ENCODE measurements around the gene TGM6.

Gene TGM6

DNA sequence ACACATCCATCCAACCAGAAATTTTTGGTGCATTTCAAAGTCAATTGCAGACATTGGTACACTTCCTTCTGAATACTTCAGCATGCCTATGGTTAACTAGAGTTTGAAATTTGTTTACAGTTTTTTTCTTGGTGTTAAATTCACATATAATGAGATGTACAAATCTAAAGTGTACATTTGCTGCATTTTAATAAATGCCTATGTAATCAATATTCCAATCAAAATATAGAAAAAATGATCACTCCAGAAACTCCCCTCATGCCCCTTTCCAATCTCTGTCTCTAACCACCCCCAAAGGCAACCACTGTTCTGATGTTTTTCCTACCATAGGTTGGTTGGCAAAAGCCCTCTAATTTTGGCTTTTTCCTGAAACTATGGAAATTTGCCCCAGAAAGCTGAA lies 7.6 kb upstream of the TGM6 start:
- in situ Hi-C loops (cut with HindIII; ENCODE audit: low pct_unique_long_range_greater_than_20kb, low sequenced_read_pairs), result no loop called here
- TF ChIP-seq JUND (IDR thresholded peaks at IDR 0.05; ENCODE audit: low read depth), result no peak
- DNase-seq (ENCODE audit: low read depth in 1 of 2, low spot score in 1 of 2), result no peak

DNA sequence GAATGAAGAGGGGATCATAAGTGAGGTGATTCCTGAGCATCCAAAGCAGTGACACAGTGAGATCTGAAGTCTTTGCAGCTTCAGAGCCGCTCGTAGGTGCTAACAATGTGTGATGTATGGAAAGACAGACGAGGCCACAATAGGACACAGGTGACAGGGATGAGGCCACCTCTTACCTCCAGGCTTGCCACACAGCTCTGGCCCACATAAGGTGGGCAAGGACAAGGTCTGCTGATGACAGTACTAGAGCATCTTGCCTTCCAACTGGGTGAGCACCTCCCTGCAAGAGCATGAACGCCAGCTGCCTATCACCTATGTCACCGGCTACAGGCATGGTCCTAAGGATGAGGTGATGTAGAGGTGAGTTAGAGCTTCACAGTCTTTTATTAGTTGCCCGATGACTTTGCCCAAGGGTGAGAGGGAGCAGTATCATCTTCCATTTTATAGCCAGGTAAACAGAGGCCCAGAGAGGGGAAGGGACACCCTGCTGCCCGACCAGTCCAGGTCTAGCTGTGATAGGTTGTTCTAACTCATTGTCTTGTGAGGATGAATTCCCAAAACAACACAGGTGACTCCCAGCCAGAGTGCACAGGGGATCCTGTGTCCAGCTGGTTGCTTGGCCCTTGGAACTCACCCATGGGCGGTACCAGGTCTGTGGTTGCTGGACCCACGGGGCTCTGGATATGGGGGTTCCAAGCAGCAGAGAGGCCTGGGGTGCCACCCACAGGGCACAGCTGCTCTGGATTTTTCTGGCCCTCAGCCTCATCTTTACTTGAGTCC lies 6.2 kb upstream of the TGM6 start:
- in situ Hi-C loops (cut with HindIII; ENCODE audit: low pct_unique_long_range_greater_than_20kb, low sequenced_read_pairs), result no loop called here
- DNase-seq (ENCODE audit: low read depth in 1 of 2, low spot score in 1 of 2), result no peak
- no peak for TF ChIP-seq JUND (IDR thresholded peaks at IDR 0.05; ENCODE audit: low read depth)

DNA sequence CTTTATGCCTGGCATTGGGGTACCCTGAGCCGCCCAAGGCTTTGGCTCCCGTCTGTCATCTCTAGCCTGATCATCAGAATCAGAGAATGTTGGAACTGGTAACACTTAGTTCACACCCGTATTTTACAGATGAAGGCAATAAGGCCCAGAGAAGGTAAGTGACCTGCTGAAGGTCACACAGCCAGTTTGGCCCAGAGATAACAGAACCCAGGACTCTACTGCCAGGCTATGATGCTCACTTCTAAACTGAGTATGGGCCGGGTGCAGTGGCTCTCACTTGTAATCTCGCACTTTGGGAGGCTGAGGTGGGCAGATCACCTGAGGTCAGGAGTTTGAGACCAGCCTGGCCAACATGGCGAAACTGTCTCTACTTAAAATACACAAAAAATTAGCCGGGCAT lies 1.8 kb upstream of the TGM6 start:
- in situ Hi-C loops (cut with HindIII; ENCODE audit: low pct_unique_long_range_greater_than_20kb, low sequenced_read_pairs), result no loop called here
- no peak for TF ChIP-seq JUND (IDR thresholded peaks at IDR 0.05; ENCODE audit: low read depth)
- no peak for DNase-seq (ENCODE audit: low read depth in 1 of 2, low spot score in 1 of 2)

DNA sequence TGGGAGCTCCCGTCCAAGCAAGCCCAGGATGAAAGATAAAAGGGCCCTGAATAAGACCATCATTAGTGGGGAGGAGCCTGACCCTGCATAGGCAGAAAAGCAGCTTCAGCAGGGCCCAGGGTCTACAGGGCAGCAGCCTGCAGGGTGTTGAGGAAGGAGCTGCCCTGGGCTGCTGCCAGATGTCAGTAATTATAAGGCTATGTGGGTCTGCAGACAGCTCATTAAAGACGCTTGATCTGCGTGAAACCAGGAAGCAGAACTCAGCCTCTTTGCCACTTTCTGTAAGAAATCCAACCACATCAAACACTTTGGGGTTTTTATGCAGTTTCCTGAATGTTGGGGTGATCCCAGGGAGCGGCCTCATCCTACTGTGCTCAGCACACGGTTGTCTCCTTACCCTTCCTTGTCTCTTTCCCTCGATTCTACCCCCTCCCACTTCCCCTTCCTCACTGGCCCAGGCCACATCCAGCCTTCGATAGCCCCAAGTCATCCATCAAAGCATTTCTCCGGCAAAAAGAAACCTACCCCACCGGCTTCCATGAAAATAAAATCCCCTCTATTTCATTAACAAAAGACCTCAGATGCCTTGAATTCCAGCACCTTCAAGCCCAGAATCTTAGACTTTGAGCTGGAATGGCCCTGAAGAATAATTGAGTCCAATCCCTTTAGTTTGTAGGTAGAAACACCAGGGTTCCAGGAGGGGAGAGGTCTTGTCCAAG lies 1.0 kb upstream of the TGM6 start:
- no peak for DNase-seq (ENCODE audit: low read depth in 1 of 2, low spot score in 1 of 2)
- no peak for TF ChIP-seq JUND (IDR thresholded peaks at IDR 0.05; ENCODE audit: low read depth)
- in situ Hi-C loops (cut with HindIII; ENCODE audit: low pct_unique_long_range_greater_than_20kb, low sequenced_read_pairs), result no loop called here

DNA sequence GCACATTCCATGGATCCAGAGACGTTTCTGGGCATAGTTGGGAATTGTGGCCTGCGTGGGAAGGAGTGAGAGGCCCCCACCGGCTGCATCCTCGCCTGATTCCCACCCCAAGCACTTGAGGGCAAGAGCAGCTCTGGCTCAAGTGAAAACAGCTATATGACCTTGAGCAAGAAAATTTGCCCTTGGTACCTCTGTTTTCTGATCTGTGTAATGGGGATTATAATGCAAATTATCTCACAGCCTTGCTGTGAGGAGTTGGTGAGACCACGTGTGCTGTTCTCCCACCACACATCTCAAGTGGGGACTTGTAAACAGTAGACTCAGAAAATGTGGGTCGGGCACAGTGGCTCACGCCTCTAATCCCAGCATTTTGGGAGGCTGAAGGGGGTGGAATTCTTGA lies 602 bp downstream of the TGM6 start:
- TF ChIP-seq JUND (IDR thresholded peaks at IDR 0.05; ENCODE audit: low read depth), result no peak
- in situ Hi-C loops (cut with HindIII; ENCODE audit: low pct_unique_long_range_greater_than_20kb, low sequenced_read_pairs), result no loop called here
- no peak for DNase-seq (ENCODE audit: low read depth in 1 of 2, low spot score in 1 of 2)

DNA sequence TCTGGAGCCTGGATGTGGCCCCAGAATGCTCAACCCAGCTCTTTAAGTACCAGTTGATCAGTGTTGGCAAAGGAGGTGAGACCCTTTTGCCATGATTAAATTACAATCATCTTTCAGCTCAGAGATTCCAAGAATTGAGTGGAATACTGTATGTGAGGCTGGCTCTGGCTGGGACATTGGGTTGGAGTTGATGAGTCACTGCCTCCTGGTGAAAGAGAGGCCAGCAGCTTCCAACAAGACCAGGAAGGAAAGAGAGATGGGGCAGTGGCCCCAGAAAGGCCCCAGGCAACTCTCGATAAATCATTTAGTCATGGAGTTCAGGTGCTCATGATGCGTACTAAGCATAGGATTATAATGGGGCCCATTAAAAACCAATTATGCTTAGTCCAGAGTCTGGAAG lies 2.1 kb downstream of the TGM6 start:
- DNase-seq (ENCODE audit: low read depth in 1 of 2, low spot score in 1 of 2), result no peak
- no peak for TF ChIP-seq JUND (IDR thresholded peaks at IDR 0.05; ENCODE audit: low read depth)
- in situ Hi-C loops (cut with HindIII; ENCODE audit: low pct_unique_long_range_greater_than_20kb, low sequenced_read_pairs), result no loop called here

DNA sequence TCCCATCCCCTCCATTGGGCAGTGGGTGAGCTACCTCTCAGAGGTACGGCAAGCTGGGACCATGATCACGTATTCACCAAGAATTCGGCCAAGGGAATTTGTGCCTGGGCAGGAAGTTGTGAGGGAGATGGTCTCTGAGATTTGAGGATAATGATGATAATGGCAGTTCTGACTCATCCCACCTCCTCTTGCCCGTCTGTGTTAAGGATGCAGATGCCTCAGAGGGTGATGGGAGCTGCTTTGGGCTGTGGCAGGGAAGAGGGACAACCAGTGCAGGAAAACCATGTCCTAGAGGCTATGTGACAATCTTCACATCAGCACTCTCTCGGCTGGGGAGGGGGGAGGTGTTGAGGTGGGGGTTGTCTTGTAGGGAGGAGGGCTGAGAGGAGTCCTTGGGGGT lies 4.3 kb downstream of the TGM6 start:
- DNase-seq (ENCODE audit: low read depth in 1 of 2, low spot score in 1 of 2), result no peak
- no peak for TF ChIP-seq JUND (IDR thresholded peaks at IDR 0.05; ENCODE audit: low read depth)
- in situ Hi-C loops (cut with HindIII; ENCODE audit: low pct_unique_long_range_greater_than_20kb, low sequenced_read_pairs), result no loop called here

DNA sequence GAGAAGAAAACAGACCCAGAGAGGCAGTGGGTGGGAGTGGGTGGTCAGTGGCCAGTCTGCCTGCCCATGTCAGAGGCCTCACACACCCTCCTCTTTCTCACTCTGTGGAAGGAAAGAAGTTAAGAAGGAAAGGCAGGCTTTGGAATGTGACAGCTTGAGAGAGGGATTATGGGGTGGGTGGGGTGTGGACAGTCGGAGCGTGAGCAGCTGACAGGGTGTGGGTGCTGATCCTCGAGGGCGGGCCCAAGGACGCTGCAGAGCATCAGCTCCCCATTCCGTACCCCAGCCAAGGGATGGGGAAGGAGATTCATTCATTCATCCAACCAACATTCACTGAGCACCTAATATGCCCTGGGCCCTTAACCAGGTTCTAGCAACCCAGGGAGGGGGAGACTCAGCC lies 4.8 kb downstream of the TGM6 start:
- in situ Hi-C loops (cut with HindIII; ENCODE audit: low pct_unique_long_range_greater_than_20kb, low sequenced_read_pairs), result no loop called here
- no peak for DNase-seq (ENCODE audit: low read depth in 1 of 2, low spot score in 1 of 2)
- no peak for TF ChIP-seq JUND (IDR thresholded peaks at IDR 0.05; ENCODE audit: low read depth)

DNA sequence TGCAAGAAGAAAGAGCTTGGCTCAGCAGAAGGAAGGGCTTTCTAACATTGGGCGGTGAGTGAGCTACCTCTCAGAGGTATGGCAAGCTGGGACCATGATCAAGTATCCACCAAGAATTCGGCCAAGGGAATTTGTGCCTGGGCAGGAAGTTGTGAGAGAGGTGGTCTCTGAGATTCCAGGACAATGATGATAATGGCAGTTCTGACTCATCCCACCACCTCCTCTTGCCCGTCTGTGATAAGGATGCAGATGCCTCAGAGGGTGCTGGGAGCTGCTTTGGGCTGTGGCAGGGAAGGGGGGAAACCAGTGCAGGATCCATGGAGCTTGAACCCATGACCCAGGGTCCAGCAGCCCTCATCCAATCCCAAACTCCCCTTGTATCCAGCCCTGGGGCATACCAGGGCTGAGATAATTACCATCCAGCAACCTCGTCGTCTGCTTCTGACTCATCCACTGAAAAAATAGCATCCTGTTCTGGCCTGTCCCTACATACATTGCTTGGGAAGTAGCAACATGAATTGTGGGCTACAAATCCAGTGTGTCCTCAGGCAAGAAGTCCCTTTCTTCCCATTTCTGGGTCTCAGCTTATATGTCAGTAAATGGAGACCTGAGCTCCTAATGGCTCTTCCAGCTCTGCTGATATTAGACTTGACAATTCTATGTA lies 5.9 kb downstream of the TGM6 start:
- no peak for TF ChIP-seq JUND (IDR thresholded peaks at IDR 0.05; ENCODE audit: low read depth)
- no peak for DNase-seq (ENCODE audit: low read depth in 1 of 2, low spot score in 1 of 2)
- in situ Hi-C loops (cut with HindIII; ENCODE audit: low pct_unique_long_range_greater_than_20kb, low sequenced_read_pairs), result no loop called here

DNA sequence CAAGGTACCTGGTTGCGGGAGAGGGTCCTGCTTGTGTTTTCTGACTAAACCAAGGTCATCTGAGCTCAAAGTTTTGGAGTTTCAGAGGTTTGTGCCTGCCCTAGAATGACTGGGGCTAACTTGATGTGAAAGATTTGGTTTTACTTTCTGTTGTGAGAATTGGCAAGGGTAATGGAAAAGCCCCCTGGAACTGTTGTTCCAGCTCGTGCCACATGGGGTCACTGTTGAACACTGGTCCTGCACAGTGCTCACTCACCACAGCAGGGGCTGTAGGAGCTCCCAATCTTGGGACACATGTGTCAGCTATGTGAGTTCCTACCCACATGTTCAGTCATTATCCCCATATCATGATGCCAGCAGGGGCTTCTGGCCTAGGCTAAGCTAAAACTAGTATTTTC lies 6.5 kb downstream of the TGM6 start:
- DNase-seq (ENCODE audit: low read depth in 1 of 2, low spot score in 1 of 2), result peak in 1 of 2 experiments; percentile 38
- TF ChIP-seq JUND (IDR thresholded peaks at IDR 0.05; ENCODE audit: low read depth), result no peak
- in situ Hi-C loops (cut with HindIII; ENCODE audit: low pct_unique_long_range_greater_than_20kb, low sequenced_read_pairs), result no loop called here

DNA sequence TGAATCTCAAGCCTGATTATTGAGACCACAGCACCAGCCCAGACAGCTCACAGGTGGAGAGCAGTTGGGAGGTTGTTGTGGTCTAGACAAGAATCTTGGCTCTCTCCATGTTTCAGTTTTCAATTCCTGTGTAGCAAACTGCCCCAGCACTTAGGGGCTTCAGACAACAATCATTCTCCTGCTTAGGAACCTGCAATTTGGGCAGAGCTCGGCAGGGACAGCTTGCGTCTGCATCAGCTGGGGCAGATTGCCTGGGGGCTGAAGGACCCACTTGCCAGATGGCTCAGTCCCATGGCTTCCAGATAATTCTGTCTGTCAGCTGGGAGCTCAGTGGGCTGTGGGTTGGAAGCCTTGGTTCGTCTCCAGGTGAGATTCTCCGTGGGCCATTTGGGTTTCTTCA lies 6.9 kb downstream of the TGM6 start:
- in situ Hi-C loops (cut with HindIII; ENCODE audit: low pct_unique_long_range_greater_than_20kb, low sequenced_read_pairs), result no loop called here
- no peak for TF ChIP-seq JUND (IDR thresholded peaks at IDR 0.05; ENCODE audit: low read depth)
- no peak for DNase-seq (ENCODE audit: low read depth in 1 of 2, low spot score in 1 of 2)

DNA sequence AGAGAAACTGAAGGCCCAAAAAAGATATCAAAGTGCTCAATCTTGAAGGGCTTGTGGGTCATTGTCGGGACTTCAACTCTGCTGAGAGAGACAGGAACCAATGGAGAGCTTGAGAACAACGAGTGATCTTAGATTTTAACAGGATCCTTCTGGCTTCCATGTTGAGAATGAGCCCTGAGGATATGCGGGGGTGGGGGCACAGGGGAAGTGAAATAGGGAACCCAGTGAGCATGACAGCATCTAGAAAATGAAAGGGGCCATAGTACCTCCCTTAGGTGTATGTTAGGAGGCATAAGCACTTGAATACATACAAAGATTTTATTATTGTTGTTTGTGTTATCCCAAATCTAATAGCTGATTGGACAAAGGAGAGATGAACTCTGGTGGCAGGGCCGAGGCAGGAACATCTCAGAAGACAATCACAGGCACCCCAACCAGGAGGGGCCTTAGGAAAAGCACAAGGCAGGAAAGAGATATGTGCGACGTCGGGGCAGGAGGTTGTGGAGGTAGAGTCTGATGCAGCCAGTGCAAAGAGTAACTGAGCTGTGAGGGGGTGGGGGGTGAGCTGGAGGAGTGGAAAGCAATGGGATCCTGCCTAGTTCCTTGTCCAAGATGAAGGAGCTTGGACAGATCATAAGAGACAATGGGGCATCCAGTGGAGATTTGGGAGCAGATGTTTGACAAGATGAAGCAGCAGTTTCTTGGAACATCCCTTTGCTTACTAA lies 10.4 kb downstream of the TGM6 start:
- in situ Hi-C loops (cut with HindIII; ENCODE audit: low pct_unique_long_range_greater_than_20kb, low sequenced_read_pairs), result no loop called here
- no peak for DNase-seq (ENCODE audit: low read depth in 1 of 2, low spot score in 1 of 2)

More for the DNA sequence above, 10.4 kb downstream of the TGM6 start:
- TF ChIP-seq JUND (IDR thresholded peaks at IDR 0.05; ENCODE audit: low read depth), result no peak
